ENCODE results near the gene ZC3H7A.
A peak's percentile ranks its signal among the peaks of the same experiment; 100 is the strongest.

The ZC3H7A gene

DNA sequence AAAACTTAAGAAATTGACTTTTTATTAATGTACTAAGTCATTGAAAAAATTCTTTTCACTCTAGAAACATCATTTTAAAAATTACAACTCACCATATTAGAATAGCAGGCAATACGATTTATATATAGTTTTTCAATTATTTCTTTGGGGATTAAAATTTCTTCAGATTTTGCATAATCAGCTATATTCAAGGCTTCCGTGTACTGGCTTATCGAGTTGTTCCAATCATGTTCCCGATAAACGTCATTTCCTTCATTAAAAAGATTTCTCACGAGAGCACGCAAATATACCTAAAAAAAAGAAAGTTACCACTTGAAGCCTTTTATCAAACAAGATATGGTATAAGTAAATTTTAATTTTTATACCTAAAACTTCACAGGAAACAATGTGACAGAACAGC, 18.0 kb downstream of the ZC3H7A start:
- no peak for DNase-seq (ENCODE audit: low spot score)

DNA sequence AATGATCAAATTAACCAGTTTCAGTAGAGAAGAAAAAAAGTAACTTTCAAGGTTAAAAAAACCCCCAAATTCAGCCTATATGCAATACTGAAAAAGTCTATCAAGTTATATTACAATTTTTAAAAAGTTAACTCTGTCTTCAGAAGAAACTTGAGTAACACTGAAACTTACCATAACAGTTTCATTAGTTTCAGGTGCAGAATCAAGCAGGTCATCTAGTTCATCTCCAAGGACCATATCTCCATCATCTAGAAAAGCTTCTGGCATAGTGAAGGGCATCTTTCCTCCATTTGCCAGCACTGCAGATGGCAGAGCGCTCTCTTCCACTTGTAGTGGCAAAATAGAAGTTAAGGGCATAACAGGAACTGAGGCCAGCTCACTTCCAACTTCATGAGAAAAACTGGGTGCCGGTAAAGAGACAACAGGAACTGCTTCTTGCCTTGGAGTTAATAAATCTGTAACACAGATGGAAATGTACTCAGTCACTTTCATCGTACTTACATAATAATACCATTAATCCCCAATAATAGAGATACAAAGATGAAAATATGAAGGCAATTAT, 22.9 kb downstream of the ZC3H7A start:
- DNase-seq (ENCODE audit: low spot score) = no peak

DNA sequence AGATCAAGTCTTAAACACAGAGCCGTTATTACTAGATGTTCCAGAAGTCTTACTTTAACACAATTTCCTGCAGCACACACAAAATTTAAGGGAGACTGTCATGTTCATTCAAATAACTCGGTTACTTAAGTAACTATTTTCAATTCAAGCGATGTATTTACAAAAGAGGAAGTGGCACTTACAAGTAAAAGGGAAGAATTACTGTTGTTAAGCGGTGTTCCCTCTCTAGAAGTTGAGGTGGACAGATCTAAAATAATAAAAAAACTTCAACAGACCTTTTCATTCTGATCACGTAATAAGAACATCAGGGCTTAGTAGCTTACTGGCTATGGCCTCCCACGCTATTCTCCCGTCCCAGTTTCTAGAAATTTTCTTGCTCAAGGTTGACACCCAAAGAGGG, 28.2 kb downstream of the ZC3H7A start:
- DNase-seq (ENCODE audit: low spot score) = no peak

GRCh38 chr16:11762431-11762830, 34.6 kb downstream of the ZC3H7A start:
- no peak for DNase-seq (ENCODE audit: low spot score)

DNA sequence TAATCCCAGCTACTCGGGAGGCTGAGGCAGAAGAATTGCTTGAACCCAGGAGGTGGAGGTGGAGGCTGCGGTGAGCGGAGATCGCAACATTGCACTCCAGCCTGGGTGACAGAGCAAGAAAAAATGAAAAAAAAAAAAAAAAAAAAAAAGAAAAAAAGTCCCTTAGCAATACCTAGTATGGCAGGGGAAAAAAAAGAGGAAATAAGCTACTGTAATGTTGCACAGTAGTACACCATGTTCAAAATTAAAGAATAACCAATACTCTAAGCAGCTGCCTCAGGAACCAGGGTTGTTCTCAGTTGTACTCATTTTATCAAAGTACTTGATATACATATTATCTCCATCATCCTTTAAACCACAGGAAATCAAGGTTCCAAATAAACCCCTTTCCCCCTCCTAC, 37.1 kb downstream of the ZC3H7A start:
- DNase-seq (ENCODE audit: low spot score) = no peak

DNA sequence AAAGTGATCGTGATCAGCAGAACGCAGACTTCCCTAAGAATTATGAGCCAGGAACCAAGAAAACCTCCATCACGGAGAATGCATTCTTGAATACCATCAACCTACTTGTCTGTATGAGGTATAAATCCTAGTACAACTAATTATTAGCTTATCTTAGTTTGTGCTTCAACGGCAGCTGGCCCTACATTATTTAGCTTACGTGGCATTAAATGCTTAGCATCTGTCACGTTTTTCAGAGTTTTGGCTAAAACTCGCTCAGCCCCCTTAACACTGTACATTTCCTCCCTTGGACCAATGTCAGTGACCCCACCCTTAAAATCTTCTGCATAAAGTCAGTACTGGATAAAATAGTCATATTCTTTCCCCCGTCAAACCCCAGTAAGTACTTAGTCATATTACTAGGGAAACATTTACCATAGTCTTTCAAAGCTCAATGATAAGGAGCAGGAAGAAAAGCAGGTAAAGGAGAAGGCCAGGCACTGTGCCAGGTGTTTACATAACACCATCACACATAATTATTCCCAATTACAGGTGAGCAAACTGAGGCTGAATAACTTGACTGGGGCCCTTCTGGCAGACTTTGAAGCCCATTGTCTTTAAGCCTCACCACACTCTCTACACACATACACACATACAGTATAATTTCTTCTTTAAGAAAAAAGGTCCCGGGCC, 37.8 kb downstream of the ZC3H7A start:
- DNase-seq (ENCODE audit: low spot score) = no peak

GRCh38 chr16:11757671-11758545, 39.1 kb downstream of the ZC3H7A start:
- DNase-seq (ENCODE audit: low spot score) = peak; percentile 76

DNA sequence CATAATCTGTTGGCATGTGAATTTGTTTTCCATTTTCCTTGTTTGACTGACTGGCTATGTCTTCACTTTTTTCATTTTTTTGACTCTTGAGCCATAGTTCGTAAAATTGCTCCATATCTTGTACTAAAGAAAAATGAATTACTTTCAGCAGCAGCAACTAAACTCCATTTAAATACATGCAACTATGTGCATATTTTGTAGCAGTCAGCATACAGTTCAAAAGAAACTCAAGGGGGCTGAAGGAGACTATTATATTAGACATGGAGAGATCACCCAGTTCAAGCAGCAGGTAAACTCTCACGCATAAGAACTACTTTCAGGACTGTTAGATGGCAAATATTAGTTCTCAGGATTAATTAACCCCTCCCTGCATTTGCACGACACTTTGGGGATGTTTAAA, 40.8 kb downstream of the ZC3H7A start:
- DNase-seq (ENCODE audit: low spot score) = no peak

DNA sequence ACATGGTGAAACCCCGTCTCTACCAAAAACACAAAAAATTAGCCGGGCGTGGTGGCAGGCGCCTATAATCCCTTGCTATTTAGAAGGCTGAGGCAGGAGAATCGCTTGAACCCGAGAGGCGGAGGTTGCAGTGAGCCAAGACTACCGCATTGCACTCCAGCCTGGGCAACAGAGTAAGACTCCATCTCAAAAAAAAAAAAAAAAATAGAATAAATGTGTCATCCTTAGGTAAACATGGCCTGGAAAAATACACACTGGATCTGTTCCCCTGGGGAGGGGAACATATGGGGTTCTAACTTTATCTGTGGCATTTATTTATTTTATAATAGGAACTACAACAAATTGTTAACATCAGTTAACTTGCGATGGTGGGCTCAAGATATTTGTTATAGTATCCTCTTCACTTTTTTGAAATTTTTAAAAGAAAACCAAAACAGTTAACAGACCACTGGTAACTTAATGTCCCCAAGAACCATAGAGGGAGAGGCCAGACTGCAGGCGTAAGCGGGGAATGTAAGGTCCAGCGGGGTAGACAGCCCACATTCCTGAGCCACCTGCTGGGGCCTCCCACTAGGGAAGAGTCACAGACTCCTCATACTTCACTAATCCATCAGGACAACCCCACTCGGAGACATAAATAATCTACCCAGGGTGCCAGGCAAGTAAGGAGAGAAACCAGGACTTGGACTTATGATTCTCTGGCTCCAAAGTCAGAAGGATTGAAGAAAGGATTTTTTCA, 41.9 kb downstream of the ZC3H7A start:
- no peak for DNase-seq (ENCODE audit: low spot score)

- no peak for DNase-seq (ENCODE audit: low spot score)
Observed at GRCh38 chr16:11752856-11753255, 44.2 kb downstream of the ZC3H7A start.

GRCh38 chr16:11750056-11750455, 47.0 kb downstream of the ZC3H7A start:
- DNase-seq (ENCODE audit: low spot score) = no peak

- peak; percentile 22 for DNase-seq (ENCODE audit: low spot score)
Observed at GRCh38 chr16:11748404-11749254, 48.4 kb downstream of the ZC3H7A start.

DNA sequence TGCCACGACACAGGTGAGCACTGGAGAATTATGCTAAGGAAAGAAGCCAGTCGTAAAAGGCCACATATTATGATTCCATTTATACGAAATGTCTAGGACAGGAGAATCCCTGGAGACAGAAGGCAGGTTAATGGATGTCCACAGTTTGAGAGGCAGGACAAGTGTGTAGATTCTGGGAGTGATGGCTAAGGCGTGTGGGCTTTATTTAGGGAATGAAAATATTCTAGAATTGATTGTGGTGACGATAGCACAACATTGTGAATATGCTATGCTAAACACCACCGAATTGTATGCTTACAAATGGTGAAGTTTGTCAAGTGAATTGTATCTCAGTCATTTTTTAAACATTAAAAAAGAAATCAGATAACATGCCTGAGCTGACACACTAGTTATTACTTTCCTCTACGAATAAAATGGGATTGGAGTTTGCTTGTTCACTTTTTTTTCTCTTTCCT, 49.1 kb downstream of the ZC3H7A start:
- DNase-seq (ENCODE audit: low spot score) = no peak

DNA sequence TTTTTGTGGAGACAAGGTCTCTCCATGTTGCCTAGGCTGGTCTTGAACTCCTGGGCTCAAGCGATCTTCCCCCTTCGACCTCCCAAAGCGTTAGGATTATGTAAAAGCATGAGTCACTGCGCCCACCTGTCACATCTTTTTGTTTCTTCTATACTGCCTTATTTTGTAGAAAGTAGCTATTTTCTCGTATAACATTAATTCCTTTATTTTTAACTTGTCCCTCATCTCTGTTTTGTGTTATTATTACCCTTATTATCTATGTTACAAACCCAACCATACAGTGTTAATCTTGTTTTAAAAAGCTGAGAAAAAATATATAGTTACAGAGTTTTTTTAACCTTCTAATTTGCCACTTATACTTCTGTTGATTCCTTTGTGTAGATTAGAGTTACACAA, 53.0 kb downstream of the ZC3H7A start:
- DNase-seq (ENCODE audit: low spot score) = no peak

DNA sequence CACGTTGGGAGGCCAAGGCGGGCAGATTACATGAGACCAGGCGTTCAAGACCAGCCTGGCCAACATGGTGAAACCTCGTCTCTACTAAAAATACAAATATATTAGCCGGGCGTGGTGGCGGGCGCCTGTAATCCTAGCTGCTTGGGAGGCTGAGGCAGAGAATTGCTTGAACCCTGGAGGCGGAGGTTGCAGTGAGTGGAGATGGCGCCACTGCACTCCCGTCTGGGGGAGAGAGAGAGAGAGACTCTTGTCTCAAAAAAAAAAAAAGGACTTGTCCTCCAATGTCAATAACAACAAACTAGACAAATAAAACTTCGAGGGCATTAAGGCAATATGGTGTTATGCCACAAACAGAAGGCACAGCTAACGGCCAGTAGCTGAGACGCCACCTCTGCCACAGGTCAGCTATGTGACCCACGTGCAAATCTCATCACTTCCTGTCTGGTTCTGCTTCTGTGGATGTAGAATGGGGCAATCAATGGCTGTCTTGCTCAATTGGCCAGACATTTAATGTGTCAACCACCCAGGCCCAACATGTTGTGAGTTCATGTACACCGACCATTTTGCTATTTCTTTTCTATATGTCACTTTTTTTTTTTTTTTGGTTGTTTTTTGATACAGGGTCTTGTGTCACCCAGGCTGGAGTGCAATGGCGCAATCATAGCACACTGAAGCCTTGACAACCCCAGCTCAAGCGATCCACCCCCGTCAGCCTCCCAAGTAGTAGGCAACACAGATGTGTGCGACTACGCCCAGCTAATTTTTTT, 53.6 kb downstream of the ZC3H7A start:
- DNase-seq (ENCODE audit: low spot score) = peak; percentile 32

DNA sequence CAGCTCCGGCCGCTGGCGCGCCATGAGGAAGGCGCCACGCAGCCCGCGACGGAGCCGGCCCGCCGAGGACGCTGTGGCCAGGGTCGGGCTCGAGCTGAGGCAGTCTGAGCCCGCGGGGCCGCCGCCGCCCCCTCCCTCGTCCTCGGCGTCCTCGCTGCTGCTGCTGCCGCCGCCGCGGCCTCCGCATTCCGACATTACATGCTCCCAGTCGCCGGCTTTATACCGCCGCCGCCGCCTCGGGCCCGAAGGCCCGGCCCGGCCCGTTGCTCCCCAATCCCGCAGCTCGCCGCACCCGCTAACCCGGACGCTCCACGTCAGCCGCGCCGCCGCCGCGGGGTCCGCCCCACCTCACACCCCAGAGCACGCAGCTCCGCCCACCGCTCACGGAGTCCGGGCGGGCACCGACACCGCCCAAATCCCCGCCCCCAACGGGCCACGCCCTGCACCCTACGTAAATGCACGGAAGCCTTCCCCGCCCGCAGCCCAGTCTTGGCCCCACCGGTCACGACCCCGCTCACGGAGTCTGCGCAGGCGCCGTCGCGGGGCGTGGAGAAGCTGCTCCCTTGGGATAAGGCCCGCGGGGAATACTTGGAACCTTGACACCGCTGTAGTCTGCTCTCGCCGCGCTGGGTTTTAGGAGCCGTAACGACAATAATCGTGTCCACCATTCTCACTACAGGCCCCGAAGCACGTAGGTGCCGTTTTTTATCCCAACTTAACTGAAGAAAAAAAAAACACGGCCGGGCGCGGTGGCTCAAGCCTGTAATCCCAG, 54.3 kb downstream of the ZC3H7A start, which contains the start of gene TXNDC11:
TSS of gene TXNDC11 (minus strand) at position 322 of the 772 bp plus-strand sequence. CDS start at position 195, 127 bp downstream.
- DNase-seq (ENCODE audit: low spot score) = peak; percentile 96

DNA sequence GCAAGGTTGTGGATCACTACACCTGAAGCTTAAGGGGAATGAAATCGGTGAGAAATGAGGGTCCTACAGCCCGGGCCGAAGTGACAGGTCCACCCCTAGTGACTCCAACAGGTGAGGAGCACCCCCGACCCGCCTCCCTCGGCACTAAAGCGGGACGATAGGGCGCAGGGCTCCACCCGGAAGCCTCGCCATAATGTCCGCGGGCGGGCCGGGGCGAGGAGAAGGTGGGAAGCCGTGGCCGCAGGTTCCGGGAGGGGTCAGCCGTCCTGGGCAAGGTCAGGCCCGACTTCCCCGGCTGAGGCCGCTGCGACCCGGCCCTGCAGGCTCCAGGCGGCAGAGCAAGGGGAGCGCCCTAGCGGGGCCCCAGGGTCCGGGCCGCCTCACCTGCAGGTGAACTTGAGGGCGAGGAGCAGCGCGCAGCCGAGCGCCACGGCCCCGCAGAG, 54.9 kb downstream of the ZC3H7A start:
- DNase-seq (ENCODE audit: low spot score) = peak; percentile 24

GRCh38 chr16:11740567-11740966, 56.5 kb downstream of the ZC3H7A start:
- no peak for DNase-seq (ENCODE audit: low spot score)

DNA sequence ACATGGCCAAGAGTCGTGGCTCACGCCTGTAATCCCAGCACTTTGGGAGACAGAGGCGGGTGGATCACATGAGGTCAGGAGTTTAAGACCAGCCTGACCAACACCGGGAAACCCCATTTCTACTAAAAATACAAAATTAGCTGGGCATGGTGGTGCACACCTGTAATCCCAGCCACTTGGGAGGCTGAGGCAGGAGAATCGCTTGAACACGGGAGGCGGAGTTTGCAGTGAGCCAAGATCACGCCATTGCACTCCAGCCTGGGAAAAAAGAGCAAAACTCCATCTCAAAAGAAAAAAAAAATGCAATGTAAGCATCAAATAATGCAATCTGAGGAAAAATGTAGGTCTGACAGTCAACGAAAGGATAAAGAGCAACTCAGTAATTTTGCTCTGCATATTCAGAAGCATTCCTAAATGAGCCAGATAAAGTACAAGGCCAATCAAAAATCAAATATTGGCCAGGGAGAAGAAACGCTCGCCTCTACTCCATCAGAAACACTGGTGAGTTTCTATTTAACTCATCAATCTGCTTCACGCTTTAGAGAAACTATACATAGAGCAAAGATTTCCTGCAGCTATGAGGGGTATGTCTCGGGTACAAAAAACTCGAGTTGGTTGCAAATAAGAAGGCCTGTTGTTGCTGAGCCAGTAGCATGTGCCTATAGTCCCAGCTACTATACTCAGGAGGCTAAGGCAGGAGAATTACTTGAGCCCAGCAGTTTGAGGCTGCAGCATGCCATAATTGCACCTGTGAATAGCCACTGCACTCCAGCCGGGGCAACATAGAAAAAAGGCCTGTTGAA, 58.1 kb downstream of the ZC3H7A start:
- DNase-seq (ENCODE audit: low spot score) = no peak

Data from LoVo (cell line).